HG02943 (cell line): ENCODE data around the gene SLC48A1.

Experiments used
- ATAC-seq: cut with Tn5 transposase; IDR thresholded peaks from one replicate; pipeline ENCODE4 v1.9.1; 2021; ENCODE audit warnings: mild to moderate bottlenecking, low read depth, moderate library complexity; ENCODE audit not compliant: unreplicated experiment

Gene SLC48A1

GRCh38 chr12:47775100-47775911 is 2.3 kb downstream of the SLC48A1 start:
- ATAC-seq: no peak

DNA sequence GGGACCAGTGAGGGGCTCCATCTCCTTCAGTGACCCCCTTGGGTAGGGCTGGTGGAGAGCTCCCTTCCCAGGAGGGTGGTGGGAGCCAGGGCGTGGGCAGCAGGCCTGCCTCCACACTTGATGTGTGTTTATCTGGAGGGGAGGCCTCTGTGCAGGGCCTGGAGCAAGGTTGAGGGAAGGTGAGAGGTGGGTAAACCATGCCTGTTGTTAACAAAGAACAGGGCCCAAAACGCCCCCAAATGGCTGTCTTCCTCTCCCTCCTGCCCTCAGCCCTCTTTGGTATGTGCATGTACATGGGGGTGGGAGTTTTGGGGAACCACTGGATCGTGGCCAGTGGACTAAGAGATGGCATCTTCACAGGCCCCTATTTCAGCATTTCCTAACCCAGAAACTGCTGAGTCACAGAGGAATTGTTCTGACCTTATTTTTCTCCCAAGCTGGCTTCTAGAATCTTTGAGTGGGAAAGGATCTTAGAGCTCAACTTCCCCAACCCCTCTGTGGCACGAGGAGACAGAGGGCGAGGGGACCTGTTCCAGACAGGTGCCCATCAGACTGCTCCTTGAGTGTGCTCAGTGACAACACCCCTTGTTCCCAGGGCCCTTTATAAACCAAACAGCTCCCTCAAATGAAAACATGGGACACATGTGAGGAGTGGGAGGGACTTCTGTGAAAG is 3.6 kb downstream of the SLC48A1 start:
- ATAC-seq: no peak

- ATAC-seq: no peak
Measured at GRCh38 chr12:47777151-47777550, 4.1 kb downstream of the SLC48A1 start.

- ATAC-seq: no peak
Measured at GRCh38 chr12:47777741-47778558, 4.9 kb downstream of the SLC48A1 start.

DNA sequence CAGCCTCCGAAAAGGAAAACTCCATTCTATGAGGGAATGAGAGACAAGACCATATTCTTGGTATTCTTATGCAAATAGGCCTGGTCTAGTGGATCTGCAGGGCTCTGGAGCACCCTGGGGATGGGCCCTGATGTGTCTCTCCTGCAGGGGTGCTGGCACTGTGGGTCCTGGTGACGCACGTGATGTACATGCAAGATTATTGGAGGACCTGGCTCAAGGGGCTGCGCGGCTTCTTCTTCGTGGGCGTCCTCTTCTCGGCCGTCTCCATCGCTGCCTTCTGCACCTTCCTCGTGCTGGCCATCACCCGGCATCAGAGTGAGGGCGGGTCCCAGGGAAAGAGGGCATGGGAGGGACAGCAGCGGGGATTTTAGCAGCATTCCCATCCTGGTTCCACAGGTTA is 5.8 kb downstream of the SLC48A1 start:
- no peak for ATAC-seq

- ATAC-seq: peak; percentile 83
Measured at GRCh38 chr12:47779301-47779942, 6.4 kb downstream of the SLC48A1 start.

- ATAC-seq: no peak
Measured at GRCh38 chr12:47779943-47780504, 7.0 kb downstream of the SLC48A1 start.

DNA sequence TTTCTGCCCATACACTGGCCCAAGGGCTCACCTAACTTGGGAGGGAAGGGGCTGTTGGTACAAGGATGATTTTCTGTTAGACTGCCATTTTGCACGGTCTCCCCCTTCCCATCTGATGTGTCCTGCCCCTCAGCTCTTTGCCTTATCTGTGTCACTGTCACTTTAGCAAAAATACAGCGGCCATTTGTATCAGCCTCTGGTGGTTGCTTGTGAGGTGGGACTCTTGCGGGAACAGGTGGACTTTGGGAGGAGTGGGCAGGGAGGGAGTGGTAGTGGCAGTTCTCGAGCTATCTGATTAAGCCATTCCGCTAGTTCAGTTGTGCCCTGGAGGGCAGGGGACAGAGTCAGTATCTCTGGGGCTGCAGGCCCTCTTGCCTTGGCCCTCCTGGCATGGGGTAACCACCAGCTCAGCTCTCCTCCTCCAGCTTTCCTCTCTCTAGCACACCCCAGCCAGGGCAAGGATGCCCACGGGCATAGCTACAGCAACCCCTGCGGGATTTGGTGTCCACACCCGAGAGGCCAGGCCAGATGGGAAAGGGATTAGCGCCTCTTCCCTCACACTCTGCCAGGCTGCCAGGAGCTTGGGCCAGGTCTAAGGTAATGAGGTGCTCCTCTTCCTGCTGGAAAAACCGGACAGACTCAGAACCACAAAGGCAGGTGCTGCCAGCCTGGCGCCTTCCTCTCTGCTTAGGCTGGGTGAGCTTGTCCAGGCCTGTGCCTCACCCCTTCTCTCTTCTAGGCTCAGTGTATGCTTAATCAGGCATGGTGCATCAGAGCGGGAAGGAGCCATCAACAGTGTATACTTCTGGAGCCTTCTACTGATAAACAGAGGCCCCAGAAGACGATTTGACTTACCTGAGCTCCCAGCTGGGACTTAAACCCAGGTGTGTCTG is 8.7 kb downstream of the SLC48A1 start:
- no peak for ATAC-seq

- ATAC-seq: no peak
Measured at GRCh38 chr12:47782372-47782770, 9.3 kb downstream of the SLC48A1 start.

DNA sequence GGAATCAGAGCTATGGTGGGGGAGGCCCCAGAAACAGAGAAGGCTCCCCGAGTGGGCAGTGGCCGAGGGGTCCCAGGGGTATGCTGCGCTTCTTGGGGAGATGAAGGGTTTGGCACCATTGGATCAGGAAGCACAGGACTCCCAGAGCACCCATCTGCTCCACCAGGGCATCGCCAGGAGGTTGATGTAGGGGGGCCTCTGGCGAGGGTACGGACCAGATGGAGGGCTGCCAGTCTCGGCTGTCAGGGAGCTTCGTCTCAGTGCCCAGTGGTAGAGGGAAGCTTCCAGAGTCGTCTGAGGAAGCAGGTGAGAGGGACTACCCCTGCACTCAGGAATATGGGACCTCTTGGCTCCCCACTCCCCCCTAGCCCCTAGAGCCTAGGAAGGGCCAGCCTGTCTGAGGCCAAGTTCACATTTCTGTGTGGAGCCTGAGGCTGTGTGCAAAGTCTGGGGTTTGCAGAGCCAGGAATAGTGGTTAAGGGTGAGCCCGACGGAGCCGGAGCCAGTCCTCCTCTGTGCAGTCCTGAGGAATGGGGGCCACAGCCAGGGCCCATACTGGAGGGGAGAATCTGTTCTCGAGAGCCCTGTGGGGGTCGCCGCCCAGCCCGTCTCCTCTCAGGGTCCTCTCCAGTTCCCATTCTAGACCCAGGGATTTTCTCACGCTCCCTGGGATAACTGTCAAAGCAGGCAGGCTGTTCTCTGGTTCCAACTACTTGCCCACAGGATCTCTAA is 10.2 kb downstream of the SLC48A1 start:
- no peak for ATAC-seq

GRCh38 chr12:47783821-47784819 is 11.1 kb downstream of the SLC48A1 start:
- no peak for ATAC-seq

DNA sequence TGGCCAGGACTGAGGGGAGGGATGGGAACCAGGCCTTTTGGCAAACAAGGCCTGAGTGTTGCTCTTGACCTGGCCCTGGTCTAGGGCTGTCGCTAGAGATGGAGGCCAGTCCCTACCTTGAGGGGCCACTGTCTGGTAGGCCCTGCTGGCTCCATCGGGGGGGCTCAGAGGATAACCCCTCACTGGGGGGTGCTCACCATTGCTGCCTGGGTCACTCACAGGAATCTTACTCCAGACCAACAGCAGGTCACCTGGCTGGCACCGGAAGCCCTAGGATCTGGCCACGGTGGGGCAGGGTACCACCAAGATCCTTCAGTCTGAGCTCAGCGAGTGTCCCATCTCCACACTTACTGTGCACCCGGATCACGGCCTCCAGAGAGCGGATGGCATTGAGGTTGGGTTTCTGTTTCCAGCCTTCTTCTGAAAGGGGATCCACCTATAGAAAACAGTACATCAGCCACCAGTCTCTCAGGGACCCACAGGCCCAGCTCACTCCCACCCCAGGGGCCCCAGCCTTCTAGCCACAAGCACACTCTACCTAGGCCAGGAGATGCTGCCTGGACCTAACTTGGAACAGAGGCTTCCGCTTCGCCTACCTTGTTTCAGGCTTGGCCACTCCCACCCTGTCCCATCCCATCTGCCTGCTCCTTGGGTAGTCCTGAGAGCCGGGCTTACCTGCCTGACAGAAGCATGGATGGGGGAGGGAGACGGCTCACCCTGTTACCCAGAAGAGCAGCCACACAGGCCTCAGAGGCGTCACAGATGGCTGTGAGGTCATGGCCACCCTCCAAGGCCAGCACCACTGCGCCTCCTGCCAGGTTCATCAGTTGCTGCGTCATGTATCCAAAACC is 12.2 kb downstream of the SLC48A1 start:
- ATAC-seq: no peak

DNA sequence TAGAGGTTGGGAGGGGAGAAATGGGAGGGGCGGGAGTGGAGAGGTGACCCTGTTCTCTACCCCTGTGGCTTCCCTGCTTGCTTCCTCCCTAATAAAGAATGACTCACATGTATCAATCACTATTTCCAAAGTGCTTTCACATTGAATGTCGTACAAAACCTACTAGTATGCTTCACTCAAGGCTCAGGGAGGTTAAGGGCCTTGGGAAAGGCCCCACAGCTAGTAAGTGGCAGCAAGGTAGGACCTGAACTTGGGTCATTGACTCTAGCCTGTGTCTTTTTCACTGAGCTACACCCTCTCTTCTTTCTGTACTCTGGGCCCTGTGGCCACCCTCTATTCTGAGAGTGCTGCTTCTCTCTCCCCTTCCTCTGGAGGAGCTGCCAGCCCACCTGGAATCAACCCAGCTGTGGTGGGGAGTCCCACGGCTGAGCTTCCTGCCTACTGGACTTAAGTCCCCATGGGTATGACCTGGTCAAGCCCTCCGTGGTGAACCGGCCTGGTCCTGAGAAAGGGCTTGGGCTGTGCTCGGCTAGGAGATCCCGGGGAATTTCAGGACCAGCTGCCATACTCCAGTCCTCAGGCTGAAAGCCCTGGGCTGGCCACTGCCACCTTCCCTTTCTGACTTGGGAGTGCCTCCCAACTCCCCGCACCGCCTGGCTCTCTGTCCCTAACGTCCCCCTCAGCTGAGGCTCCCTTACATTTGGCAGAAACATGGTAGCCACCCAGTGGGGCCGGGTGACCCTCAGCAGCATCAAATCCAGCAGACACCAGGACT is 13.0 kb downstream of the SLC48A1 start:
- ATAC-seq: no peak

GRCh38 chr12:47786662-47787280 is 13.7 kb downstream of the SLC48A1 start:
- ATAC-seq: no peak

DNA sequence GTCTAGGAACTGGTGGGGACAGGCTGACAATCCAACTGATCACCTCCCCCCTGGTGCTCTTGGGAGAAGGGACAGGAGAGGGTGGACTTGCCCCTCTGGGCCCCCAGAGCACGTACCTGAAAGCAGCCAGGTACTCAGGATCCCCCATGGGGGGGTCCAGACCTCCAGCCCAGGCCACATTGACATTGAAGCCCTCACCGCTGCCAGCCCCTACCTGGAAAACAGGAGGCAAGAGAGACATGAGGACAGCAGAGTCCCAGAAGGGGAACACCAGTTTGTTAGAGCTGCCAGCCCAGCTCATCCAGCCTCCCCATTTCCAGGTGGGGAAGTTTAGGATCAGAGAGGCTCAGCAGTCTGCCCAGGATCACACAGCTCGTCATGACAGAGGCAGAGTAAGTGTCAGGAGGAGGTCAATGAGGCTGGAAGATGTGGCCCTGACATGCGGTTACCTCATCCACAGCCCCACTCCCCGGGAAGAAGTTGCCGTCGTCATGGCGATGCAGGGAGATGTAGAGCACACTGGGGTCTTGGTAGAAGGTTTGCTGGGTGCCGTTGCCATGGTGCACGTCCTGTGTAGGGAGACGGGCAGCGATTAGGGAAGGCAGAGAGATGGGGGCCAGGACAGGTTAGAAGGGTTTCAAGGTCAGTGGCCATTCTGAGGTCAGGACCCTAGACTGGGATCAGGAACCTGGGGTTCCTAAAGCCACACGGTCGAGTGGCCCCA is 14.7 kb downstream of the SLC48A1 start:
- no peak for ATAC-seq
